Caki2 (cell line): ENCODE data around the gene FAM117B. TPM values are rescaled to one million over a fixed set of nuclear protein-coding genes. Genes with fewer than 3 reads are reported as not detected.
A peak's percentile ranks its signal among the peaks of the same experiment; 100 is the strongest.
"Not testable (repeated sequence)": the region's sequence is repeated elsewhere in the genome, so short reads cannot be mapped to it uniquely, and the experiment has no call there.

ENCODE experiments used
- DNase-seq: peaks from one replicate; pipeline ENCODE4 v3.0.0-alpha.2; 2015; ENCODE audit warnings: low read depth
- in situ Hi-C: cut with HindIII; loops from 2 replicates; pipeline ENCODE4 v1.10.0; 2016; ENCODE audit warnings: low sequenced_read_pairs, low pct_unique_long_range_greater_than_20kb, mixed read lengths
- total RNA-seq: library from RNA; depleted of rRNA; stranded (reverse); fragments of >200 nt; shearing (Covaris generic); gene quantifications from 2 replicates; pipeline ENCODE4 v1.2.3, GENCODE V29; 2014; ENCODE audit warnings: low replicate concordance

FAM117B gene
- total RNA-seq, 1 experiment from 2014 or later, result 1.7 TPM

DNA sequence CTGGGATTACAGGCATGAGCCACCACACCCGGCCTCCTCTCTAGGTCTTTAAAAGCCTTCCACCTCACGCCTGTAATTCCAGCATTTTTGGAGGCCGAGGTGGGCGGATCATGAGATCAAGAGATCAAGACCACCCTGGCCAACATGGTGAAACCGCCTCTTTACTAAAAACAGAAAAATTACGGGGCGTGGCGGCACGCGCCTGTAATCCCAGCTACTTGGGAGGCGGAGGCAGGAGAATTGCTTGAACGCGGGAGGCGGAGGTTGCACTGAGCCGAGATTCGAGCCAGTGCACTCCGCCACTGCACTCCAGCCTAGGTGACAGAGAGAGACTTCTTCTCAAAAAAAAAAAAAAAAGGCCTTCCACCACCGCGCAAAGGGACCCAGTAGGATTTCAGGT lies 1.3 kb upstream of the FAM117B start:
- in situ Hi-C loops, result no loop called here
- no peak for DNase-seq

DNA sequence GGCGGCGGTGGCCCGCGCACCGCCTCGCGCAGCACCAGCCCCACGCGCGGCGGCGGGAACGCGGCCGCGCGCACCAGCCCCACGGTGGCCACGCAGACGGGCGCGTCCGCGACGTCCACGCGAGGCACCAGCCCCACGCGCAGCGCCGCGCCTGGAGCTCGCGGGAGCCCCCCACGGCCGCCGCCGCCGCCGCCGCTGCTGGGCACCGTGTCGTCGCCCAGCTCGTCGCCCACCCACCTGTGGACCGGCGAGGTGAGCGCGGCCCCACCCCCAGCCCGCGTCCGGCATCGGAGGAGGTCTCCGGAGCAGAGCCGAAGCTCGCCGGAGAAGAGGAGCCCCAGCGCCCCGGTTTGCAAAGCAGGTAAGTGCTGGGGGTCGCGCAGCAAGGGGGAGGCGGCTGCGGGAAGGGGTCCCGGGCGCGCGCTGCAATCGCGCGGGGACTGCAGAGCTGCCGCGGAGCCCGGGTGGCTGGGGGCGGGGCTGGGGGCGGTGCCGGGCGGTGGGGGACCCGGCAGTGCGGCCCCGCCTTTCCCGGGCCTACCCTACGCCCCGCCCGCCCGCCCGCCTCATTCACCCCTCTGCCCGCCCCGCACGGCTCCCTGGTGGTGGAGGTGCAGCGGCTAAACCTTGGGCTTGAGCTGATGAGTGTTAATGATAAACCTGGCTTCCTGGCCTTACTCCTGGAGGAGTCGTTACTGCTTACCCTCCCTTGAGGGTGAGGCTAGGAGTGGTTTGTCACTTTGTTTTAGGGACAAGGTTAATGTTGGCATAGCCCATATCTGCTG lies 851 bp downstream of the FAM117B start:
- in situ Hi-C loops, result no loop called here
- peak; percentile 82 for DNase-seq

GRCh38 chr2:202636213-202636513 lies 1.4 kb downstream of the FAM117B start:
- in situ Hi-C loops, result no loop called here
- DNase-seq, result no peak

DNA sequence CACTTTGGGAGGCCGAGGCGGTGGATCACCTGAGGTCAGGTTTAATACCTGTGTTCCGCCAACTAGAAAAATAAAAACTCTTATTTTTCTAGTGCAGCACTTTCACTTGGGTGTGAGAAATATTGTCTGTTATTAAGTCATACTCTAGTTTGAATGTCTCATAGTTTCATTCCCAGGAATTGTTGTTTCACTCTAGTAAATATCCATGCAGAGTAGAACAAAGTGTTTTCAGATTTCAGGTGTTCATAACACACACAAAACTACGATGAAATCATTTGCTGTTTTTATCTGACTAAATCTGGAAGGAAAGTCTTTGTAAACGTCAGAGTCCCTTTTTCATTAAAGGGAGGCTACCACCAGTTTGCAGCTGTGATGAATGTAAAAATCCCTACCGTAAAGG lies 4.0 kb downstream of the FAM117B start:
- DNase-seq, result no peak
- in situ Hi-C loops, result no loop called here

DNA sequence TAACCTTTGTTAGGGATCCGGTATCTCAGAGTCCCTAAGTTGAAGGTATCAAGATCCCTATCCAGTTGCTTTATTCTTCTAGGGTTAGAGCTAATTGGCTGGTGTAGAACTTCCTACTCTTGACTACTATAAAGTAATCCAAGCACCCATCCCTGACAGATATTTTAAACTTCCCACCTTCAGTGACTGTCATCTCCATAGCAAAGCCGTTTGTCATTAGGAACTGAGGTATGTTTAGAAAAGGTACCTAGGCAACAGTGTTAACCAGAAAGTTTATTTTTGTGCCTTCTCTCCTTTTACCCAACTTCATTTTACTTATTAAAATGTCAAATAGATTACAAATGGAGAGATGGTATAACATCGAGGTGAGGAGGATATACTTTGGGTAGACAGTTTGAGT lies 4.5 kb downstream of the FAM117B start:
- no peak for DNase-seq
- in situ Hi-C loops, result no loop called here

GRCh38 chr2:202642567-202642966 lies 7.8 kb downstream of the FAM117B start:
- DNase-seq, result no peak
- in situ Hi-C loops, result no loop called here

- DNase-seq, result no peak
- in situ Hi-C loops, result no loop called here
Observed at GRCh38 chr2:202643012-202643858, 8.5 kb downstream of the FAM117B start.

DNA sequence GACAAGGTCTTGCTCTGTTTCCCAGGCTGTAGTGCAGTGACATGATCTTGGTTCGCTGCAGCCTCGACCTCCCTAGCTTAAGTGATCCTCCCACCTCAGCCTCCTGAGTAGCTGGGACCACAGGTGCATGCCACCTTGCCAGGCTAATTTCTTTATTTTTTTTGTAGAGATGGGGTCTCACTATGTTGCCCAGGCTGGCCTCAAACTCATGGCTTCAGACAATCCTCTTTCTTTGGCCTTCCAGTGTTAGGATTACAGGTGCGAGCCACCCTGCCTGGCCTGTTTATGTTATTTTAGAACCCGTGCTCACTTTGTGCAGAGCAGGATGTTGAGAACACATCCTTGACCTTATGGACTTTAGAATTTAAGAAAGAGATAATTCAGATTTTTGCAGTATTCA lies 17.4 kb downstream of the FAM117B start:
- in situ Hi-C loops, result no loop called here
- no peak for DNase-seq

DNA sequence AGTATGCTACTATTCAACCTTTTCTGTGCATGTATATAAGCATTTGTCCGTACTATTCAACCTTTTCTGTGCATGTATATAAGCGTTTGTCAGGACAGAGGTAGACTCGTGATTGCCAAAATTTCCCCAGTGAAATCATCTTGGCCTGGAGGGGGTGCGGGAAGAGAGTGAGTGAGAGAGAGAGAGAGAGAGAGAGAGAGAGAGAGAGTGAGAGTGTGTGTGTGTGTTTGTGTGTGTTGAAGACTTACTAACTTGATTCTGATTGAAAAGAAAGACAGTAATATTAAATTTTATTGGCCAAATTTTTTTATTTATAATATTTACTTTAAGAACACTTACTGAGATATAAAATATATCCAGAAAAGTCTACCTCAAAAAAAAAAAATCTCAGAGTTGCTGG lies 19.1 kb downstream of the FAM117B start:
- in situ Hi-C loops, result no loop called here
- DNase-seq, result no peak

GRCh38 chr2:202657876-202658275 lies 23.1 kb downstream of the FAM117B start:
- in situ Hi-C loops, result no loop called here
- DNase-seq, result no peak

DNA sequence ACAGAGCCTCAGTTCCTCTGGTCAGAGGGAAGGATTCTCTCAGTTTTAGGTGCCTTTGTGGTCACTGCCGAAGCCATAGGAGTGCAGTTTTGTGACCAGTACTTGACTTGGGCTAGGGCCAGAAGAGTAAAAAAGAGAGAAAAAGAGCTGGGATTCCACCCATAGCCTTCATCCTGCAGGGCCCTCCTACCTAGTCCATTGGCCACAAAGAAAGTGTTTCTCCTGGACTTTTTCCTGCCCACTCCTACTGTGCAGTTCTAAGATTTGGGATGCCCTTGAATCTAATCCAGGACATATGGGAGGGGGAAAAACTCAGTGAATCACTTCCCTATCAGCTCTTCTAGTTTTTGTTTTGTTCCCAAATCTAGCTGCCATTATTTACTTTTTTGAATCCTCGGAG lies 26.0 kb downstream of the FAM117B start:
- in situ Hi-C loops, result no loop called here

DNA sequence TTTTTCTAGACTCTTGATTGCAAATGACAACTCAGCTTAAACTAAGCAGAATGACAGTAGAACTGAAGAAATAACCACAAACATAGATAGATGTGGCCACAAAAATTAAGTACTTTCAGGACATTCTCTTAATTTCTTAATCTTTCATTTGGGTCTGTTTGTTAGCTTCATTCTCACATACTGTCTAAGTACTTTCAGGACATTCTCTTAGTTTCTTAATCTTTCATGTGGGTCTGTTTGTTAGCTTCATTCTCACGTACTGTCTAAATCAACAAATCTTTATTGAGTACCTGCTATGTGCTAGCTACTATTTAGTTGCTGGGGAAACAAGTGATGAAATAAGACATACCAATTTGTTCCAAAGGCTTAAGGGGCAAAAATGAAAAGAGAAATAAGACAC lies 35.1 kb downstream of the FAM117B start:
- in situ Hi-C loops, result no loop called here
- no peak for DNase-seq

More for the DNA sequence above, 26.0 kb downstream of the FAM117B start:
- no peak for DNase-seq

DNA sequence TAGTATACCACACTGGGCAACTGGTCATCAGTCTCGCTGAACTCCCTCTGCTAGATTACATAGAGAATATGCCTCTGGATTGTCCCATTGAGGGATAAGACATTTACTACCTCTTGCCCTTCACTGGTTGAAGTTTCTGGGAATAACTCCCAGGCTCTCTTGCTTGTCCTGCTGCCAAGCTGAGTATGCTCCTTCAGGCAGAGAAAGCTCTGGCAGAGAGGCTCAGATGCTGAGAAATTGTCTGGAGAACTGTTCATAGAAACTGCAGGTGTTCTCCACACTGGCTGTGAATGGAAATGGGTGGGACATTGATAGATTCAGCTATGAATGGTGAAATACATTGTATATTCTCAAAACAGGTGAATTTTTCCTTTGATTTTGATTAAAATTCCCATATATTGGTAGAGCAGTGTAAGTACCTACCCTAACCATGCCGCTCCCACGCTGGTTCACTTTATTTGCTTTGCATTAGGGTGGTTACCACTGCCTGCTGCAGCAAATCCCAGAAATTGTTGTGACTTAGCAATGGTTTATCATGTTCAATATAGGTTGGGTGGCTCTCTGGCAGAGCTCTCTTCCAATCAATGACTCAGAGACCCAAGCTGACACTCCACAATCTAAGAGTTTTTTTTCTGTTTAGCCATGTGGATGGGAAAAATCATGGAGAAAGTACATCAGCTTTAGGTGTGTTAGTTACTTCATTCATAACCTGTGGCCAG lies 36.7 kb downstream of the FAM117B start:
- in situ Hi-C loops, result no loop called here
- no peak for DNase-seq

GRCh38 chr2:202675097-202675496 lies 40.3 kb downstream of the FAM117B start:
- DNase-seq, in situ Hi-C loops: not testable (repeated sequence)

DNA sequence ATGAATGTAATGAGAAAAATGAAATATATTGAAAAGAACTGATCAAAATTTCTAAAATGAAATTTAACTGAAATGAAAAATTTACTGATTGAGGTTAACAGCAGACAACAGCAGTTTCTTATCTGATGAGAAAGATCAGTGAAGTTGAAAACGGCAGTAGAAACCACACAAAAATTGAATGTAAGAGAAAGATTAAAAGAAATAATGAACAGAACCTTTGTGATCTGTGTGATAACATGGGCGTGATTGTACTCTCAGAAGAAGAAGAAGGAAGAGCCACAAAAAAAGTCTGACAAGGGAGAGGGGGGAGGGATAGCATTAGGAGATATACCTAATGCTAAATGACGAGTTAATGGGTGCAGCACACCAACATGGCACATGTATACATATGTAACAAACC lies 45.2 kb downstream of the FAM117B start:
- in situ Hi-C loops, result no loop called here
- DNase-seq, result no peak

- in situ Hi-C loops, result no loop called here
- no peak for DNase-seq
Observed at GRCh38 chr2:202680512-202680911, 45.7 kb downstream of the FAM117B start.

- in situ Hi-C loops, result no loop called here
- DNase-seq, result no peak
Observed at GRCh38 chr2:202681688-202682205, 47.0 kb downstream of the FAM117B start.

DNA sequence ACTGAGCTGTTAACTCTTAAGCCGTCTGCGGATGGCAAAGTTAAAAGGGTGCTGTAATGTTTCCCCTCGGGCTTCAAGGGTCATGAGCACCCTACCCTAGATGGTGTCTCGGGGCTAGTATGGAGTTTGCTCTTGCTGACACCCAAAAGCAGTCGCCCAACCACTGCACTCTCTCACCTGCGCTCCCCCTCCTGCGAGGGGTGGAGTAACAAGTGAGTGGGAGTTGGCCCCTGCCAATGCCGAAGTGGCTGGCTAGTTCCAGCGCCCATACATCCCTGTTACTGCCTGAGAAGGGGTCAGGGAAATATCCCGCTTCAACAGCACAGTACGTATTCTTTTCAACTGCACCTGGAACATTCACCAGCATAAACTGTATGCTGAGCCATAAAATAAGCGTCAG lies 47.5 kb downstream of the FAM117B start:
- in situ Hi-C loops, result no loop called here

GRCh38 chr2:202687276-202687675 lies 52.5 kb downstream of the FAM117B start:
- in situ Hi-C loops, result no loop called here
- DNase-seq, result no peak

More for the DNA sequence above, 47.5 kb downstream of the FAM117B start:
- DNase-seq, result no peak
